ENCODE results near the gene NRXN2.

Gene NRXN2

GRCh38 chr11:64723117-64723906 is at the start of gene NRXN2:
Gene NRXN2, minus strand, starts transcription at chr11:64723197. Its CDS starts 9,498 bp downstream, at chr11:64713699.
- peak; percentile 84 for DNase-seq (ENCODE audit: low read depth)

DNA sequence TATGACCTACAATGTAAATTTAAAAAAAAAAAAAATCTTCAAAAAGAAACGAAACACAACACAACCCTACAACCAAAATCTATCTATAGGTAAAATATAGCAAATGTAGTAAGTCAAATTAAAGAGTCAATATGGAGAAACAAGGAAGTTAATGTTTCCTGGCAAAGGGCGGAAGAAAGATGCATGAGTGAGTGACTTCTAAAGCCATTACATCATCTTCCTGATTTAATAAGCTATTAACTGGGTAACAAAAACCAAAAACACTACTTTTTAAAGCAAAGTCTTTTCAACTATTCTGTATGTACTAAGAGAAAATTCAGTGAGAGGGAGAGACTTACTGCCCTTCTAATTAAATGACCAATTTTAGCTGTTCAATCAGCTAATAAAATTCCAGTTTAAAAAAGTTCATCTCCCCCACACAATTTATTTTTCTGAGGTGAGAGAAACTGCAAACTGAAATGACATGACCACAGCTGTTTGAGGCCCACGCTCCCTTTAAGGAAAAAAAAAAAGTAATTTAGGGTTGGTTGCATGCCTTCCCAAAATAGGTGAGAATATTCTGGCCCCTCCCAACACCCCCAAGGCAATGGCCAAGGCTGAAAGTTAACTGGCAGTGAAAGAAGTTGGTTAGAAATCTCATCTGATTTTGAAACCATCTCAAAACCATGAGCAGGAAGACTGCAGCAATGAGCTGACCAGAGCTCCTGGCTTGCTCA is 49.5 kb upstream of the NRXN2 start:
- DNase-seq (ENCODE audit: low read depth) = no peak

- DNase-seq (ENCODE audit: low read depth) = no peak
These were observed 48.9 kb upstream of the NRXN2 start for GRCh38 chr11:64771861-64772260.

DNA sequence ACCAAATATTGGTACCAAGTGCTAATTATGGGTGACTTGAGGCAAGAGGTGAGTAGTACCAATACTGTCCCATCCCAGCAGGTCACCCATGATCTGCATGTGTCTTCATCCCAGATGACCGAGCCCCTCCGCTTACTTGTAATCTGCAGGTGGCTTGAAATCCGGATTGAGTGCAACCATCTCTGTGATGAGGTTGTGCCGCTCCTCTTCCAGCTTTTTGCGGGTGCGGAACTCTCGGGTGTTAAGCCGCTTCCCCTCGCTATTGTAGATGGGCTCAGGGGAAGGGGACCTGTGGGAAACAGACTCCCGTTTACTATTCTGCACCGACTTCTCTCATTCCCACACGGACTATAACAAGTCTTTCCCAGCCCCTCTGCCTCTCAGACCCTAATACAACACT is 47.1 kb upstream of the NRXN2 start:
- no peak for DNase-seq (ENCODE audit: low read depth)

DNA sequence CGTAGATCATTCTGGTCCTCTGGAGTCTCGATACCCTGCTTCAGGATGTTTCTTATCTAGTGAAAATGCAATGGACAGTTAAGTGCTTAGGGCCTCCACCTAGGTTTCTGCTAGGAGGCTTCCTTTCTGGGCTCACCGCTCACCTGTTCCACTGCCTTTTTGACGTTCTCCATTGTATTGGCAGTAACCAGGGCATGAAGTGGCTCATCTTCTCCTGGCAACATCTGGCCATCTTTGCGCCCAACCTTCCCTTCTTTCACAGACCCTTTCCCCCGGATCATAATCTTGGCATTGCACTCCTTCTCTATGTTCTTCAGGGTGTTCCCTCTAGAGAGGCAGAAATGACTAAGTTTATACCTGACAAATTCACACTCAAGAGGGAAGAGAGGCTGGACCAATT is 46.3 kb upstream of the NRXN2 start:
- no peak for DNase-seq (ENCODE audit: low read depth)

DNA sequence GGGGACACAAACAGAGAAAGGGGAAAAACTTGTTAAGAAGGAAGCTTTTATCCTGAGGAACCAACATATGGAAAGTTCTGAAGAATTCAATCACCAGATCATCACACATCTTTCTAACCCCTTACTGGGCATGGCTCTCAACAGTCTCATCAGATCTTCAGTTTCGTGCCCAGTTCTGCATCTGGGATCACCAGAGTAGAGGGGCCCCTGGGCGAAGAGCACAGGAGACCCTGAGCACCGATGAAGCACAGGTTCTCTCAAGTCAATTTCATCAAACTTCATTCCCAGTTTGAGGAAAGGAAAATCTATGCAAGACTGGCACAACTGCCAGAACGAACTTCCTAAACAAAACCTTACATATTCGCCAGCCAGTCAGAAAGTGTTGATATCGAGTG is 45.3 kb upstream of the NRXN2 start:
- DNase-seq (ENCODE audit: low read depth) = no peak

- DNase-seq (ENCODE audit: low read depth) = peak; percentile 72
These were observed 44.6 kb upstream of the NRXN2 start for GRCh38 chr11:64767344-64768299.

- no peak for DNase-seq (ENCODE audit: low read depth)
These were observed 43.9 kb upstream of the NRXN2 start for GRCh38 chr11:64766881-64767280.

DNA sequence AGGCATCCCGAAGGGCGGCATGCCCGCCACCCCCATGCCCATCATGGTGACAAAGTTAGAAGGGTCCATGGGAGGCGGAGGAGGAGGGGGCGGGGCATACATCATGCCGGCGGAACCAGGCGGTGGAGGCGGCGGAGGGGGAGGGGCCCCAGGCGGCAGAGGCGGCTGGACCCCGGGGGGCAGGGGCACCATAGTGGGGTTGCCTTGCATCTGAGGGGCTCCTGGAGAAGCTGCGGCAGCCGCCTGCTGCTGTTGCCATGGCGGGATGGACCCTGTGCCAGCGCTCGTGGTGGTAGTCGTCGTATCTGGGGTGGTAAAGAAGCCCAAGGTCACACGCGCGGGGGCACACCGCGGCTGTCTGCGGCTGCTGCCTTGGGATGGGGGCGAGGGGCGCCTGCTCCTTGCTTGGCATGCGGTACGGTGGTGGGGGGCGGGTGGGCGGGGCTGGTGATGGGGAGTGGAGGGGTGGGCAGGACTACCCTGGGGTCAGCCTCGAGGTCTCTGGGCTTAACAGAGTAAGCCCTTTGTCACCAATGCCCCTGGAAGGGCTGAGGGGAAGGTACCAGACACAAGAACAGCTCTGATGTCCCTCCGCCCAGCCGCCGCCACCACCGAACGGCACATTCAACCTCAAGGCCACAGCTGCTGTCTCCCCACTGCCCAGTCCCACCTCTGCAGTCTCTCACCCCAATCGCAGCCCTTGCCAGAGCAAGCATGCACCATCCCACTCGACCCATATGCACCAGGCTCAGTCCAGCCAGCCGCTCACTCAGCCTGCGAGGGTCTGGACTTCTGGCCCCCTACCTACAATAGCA is 43.1 kb upstream of the NRXN2 start:
- DNase-seq (ENCODE audit: low read depth) = no peak

- DNase-seq (ENCODE audit: low read depth) = no peak
These were observed 42.4 kb upstream of the NRXN2 start for GRCh38 chr11:64765291-64765850.

GRCh38 chr11:64764753-64765152 is 41.8 kb upstream of the NRXN2 start:
- DNase-seq (ENCODE audit: low read depth) = no peak

GRCh38 chr11:64764040-64764611 is 41.1 kb upstream of the NRXN2 start:
- DNase-seq (ENCODE audit: low read depth) = peak; percentile 40

GRCh38 chr11:64763526-64764039 is 40.6 kb upstream of the NRXN2 start:
- DNase-seq (ENCODE audit: low read depth) = no peak

- no peak for DNase-seq (ENCODE audit: low read depth)
These were observed 39.9 kb upstream of the NRXN2 start for GRCh38 chr11:64762674-64763525.

- no peak for DNase-seq (ENCODE audit: low read depth)
These were observed 39.3 kb upstream of the NRXN2 start for GRCh38 chr11:64762277-64762673.

DNA sequence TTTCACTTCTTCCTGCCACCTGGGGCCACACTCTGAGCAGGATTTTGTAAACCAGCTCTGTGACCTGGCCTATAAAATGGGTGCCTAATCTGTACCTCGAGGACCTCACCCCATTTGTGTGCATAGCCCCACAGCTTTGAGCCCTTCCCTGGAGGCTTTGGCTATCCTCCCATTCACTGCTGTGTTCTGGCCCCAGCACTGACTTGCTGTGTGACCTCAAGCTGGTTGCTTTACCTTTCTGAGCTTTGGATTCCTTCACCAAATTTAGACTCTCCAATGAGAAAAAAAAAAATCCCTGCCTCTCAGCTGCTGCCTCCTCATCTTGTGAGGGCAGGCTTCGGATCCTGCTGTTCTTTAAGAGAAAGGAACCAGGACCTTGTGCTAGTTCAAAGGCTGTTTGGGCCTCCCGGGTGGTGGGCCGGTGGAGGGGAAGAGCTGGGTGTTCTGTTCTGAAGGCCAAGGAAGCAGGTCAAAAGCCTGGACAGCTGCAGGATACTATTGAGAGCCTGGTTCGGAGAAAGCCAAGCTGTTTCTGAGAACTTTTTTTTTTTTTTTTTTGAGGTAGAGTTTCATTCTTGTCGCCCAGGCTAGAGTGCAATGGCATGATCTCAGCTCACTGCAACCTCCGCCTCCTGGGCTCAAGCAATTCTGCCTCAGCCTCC is 37.9 kb upstream of the NRXN2 start:
- DNase-seq (ENCODE audit: low read depth) = no peak

DNA sequence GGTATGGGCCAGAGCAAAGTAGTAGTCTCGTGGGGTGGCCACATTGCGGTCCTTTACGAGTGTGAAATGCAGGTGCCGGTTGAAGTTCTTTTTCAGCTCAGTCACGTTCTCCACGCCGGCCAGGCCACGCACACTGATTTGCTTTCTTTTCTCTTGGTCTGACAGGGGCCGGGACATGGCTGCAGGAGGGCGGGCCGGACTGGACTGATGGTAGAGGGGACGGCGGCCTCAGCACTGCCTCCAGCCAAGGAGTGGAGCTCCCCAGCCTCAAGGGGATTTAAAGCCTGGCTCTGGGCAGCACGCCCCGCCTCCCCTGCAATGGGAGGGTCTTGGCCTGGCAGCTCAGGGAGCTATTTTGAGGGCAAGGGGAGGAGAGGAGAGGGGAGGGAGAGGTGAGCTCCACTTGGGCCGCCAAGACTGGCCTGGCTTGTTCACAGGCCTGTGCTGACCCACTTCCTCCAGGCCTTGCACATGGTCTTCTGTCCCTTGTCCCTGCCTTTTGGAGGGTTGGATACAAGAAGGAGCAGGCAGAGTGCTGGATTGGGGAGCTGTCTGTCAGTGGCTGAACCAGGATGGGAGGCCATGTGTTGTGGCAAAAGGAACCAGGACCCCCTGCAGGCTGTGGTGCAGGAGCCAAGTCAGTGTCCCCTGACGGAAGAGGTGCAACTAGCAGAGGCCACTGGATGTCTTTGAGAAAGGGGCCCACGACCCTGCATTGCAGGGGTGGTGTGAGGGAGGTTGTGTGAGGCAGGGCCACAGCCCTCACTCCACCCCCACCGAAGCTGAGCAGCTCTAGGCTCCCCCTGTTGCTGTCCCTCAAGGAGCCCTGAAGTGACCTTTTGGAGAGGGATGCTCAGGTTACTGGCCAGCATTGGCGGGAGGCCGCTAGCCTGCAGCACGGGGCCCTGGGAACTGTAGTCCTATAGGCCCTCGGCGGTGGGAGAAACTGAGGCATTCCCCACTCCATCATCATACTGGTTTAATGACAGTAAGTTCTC is 37.0 kb upstream of the NRXN2 start, which contains the start of gene PYGM:
TSS of gene PYGM (minus strand) at position 253 of the 998 bp plus-strand sequence. CDS start at position 177, 76 bp downstream.
- DNase-seq (ENCODE audit: low read depth) = no peak
